ENCODE results near the gene EXOC4.

Gene EXOC4

DNA sequence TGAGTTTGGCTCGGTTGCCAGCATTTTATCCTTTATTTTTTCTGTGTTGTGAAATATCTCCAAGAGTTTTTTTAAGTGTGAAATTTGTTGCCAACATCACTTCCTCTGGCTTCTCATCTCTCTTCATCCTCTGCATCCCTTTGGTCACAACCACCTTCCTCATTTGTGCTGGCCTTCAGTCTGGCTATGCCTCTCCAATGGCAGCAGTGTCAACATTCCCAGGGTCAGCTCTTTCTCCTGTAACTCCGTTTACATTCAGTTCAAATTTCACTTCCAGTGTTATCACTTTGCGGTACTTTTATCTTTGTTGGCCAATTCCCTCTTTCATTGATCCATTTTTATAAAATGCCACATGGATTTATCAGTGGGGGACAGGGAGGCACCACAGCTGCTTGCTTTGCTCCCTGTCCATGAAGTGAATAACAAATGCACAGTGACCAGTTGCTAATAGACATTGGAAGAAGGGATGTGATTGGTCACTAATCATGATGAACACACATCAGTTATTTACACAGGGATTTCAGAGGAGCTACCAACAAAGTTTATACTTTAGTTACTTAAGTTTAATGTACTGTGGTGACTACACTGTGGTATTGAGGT, 562.8 kb downstream of the EXOC4 start:
- TF ChIP-seq, protein P1, sequence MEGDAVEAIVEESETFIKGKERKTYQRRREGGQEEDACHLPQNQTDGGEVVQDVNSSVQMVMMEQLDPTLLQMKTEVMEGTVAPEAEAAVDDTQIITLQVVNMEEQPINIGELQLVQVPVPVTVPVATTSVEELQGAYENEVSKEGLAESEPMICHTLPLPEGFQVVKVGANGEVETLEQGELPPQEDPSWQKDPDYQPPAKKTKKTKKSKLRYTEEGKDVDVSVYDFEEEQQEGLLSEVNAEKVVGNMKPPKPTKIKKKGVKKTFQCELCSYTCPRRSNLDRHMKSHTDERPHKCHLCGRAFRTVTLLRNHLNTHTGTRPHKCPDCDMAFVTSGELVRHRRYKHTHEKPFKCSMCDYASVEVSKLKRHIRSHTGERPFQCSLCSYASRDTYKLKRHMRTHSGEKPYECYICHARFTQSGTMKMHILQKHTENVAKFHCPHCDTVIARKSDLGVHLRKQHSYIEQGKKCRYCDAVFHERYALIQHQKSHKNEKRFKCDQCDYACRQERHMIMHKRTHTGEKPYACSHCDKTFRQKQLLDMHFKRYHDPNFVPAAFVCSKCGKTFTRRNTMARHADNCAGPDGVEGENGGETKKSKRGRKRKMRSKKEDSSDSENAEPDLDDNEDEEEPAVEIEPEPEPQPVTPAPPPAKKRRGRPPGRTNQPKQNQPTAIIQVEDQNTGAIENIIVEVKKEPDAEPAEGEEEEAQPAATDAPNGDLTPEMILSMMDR (IDR thresholded peaks at IDR 0.05; ENCODE audit: low read depth, low read length) = no peak
- DNase-seq (ENCODE audit: low read depth in 2 of 2) = peak; percentile 25 to 31
- H3K4me3 ChIP-seq (replicated peaks in 1 of 2; ENCODE audit: low read depth in 2 of 2, low read length in 2 of 2) = no peak overlapping the region

DNA sequence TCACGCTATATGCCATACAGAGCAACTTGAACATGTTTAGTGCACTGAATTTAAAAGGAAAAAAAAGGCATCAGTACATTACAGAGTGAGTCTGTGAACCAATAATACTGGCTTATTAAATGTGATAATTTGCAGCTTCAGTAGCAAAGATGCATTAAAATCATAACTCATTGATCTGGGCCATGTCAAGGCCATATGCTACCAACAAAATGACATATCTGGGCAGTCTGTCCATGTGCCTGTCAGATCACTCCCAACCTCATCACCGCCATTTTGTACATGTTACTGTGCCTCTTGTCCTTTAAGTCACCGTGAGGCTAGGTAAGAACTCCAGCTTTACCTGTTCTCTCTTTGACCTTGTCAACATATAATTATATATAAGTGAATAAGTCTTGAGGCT, 566.8 kb downstream of the EXOC4 start:
- TF ChIP-seq, protein P1 (IDR thresholded peaks at IDR 0.05; ENCODE audit: low read depth, low read length) = no peak
- H3K4me3 ChIP-seq (replicated peaks in 1 of 2; ENCODE audit: low read depth in 2 of 2, low read length in 2 of 2) = no peak overlapping the region
- no peak for DNase-seq (ENCODE audit: low read depth in 2 of 2)

DNA sequence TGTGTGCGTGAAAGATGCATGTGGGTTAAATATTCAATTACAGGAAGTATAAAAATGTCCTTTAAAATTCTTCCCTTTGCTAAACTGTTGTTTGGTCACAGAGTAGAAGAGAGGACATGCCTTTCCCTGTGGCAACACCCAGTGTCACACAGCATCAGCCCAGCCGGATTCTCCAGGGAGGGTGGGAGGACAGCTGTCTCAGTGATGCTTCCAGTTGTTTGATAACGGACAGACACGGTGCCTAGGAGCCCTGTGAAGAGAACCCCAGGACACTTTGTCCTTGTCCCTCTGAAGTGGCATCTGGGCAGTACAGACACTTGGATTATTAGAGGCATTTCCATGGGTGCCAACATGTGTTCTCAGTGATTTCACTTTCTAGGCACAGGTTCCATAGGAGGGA, 567.7 kb downstream of the EXOC4 start:
- TF ChIP-seq, protein P1 (IDR thresholded peaks at IDR 0.05; ENCODE audit: low read depth, low read length) = no peak
- DNase-seq (ENCODE audit: low read depth in 2 of 2) = no peak
- no peak overlapping the region for H3K4me3 ChIP-seq (replicated peaks in 1 of 2; ENCODE audit: low read depth in 2 of 2, low read length in 2 of 2)

DNA sequence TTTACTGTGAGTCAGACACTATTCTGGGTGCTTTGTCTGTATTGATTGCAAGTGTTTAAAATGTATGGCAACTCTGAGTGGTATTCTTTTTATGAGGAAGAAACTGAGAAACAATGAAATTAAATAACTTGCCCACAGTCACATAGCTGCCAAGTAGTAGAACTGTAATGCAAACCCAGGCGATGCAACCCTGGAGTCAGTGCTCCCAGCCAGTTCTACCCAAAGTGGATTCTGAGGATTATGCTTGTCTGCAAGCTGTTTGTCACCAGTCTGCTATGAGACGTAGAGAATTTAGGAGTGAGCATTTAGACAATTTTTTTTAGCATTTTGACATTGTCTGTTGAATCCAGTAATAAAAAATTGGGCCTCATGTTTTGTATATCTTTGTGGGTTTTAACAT, 568.3 kb downstream of the EXOC4 start:
- no peak for DNase-seq (ENCODE audit: low read depth in 2 of 2)
- TF ChIP-seq, protein P1 (IDR thresholded peaks at IDR 0.05; ENCODE audit: low read depth, low read length) = no peak
- no peak overlapping the region for H3K4me3 ChIP-seq (replicated peaks in 1 of 2; ENCODE audit: low read depth in 2 of 2, low read length in 2 of 2)

DNA sequence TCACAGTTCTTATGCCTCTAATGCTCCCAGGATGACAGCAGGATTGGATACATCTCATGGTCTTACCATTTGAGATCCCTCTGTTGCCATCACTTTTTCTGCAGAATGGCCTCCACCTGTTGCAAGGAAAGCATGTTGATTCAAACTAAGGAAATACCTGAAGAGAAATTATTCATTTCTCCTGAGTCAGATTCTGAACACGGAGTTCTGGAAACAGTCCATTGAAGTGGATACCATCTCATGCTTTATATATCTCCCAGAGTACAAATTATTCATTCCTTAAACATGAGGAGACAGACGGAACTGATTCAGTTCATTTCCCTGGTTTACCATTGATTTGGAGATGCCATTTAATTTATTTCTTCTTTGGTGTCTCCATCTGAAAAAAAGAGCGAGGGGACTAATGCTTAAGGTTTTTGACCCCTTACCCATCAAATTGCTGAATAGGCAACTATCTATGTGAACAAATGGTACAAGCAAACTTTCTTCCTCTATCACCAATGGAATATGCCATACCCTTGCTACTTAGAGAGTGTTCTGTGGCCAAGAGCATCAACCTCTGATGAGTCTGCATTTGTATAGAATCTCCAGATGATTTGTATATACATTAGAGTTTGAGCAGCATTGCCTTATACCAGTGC, 569.2 kb downstream of the EXOC4 start:
- TF ChIP-seq, protein P1 (IDR thresholded peaks at IDR 0.05; ENCODE audit: low read depth, low read length) = no peak
- H3K4me3 ChIP-seq (replicated peaks in 1 of 2; ENCODE audit: low read depth in 2 of 2, low read length in 2 of 2) = no peak overlapping the region
- DNase-seq (ENCODE audit: low read depth in 2 of 2) = peak in 1 of 2 donors; percentile 34

DNA sequence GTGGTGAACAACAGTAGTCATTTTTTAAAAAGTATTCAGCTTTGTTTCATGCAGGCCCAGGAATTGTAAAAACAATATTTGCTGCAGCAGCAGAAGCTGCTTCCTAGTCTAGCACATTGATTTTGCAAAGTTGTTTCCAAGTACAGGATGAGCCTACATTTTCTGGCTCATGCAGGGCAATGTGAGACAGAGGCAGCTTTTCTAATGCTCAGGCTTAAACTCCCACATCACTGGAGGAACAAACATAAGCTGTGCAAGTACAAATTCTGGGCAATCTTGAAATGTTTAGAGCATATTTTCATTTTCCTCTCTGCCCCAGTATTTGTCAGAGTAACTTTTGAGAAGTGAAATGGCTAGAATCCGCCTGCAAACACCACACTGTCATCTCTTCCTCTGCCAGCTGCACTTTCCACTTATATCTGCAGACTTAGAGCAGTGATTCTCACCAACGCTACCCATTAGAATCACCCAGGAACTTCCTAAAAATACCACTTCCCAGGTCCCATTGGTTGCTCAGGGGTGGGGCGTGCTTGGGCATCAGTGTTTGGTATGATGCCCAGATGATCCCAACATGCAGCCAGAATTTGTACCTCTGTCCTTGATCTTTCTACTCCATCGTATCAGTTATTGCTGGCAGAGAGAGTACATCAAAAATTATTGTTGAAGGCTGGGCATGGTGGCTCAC, 570.1 kb downstream of the EXOC4 start:
- no peak overlapping the region for H3K4me3 ChIP-seq (replicated peaks in 1 of 2; ENCODE audit: low read depth in 2 of 2, low read length in 2 of 2)
- TF ChIP-seq, protein P1 (IDR thresholded peaks at IDR 0.05; ENCODE audit: low read depth, low read length) = no peak
- DNase-seq (ENCODE audit: low read depth in 2 of 2) = no peak

All from cardiac fibroblast (primary cell).